GM18909 (cell line): ENCODE data around the gene CCL16.

Source experiments
- ATAC-seq: cut with Tn5 transposase; IDR thresholded peaks from one replicate; pipeline ENCODE4 v1.9.1; 2021; ENCODE audit warnings: mild to moderate bottlenecking; ENCODE audit not compliant: unreplicated experiment, poor library complexity

CCL16 gene

DNA sequence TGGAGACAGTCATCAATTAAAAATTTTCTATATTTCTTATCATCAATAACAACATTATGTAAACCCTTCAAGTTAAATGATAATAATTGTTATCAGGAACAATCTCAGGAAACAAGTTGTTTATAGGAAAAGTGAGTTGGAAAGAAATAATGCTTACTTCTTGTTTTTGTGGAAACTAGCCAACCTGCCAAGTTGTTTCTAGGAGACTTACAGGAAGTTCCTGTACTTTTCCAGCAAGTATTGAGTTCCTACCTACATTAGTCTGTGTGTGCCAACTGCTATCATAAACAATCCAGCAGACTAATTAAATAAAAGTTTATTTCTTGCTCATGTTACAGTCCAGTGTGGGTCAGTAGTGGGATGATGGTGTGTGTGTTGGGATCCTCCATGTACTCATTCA lies 6.9 kb upstream of the CCL16 start:
- ATAC-seq, result no peak

GRCh38 chr17:35986643-35987042 lies 5.3 kb upstream of the CCL16 start, which contains the start of gene CCL14:
TSS of gene CCL14 (minus strand) at chr17:35986729. CDS start at chr17:35986649, 80 bp downstream.
- no peak for ATAC-seq

GRCh38 chr17:35984140-35984539 lies 2.8 kb upstream of the CCL16 start:
- ATAC-seq, result no peak

DNA sequence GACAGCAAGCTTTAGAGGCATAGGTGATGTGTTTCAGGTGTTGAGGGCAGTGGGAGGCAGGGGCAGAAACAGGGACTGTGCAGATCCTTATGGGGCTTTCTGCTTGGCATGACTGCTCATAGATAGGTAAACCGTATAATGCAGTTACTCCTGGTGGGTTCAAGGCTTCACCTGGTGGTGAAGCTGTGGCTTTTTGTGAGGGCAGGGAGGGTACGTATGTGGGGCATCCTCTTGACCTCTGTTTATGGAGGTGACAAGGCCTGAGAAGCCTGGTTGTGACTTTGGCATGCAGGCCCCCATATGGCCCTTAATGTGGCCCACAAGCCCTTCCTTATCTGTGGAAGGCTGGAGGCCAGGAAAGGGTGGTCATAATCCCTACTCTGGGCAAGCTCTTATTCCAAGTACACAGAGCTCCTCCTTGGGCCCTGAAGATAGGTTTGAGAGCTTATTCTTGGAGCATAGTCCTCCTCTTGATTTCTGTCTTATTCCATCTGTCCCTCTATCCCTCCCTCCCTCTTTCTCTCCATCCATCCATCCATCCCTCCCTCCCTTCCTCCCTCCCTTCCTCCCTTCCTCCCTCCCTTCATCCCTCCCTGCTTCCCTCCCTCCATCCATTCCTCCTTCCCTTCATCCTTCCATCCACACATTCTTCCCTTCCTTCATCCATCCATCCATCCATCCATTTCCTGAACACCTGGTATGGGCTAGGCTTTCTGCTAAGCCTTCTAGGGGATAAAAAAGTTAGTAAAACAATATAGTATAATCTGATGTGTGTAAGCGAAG lies 1.3 kb upstream of the CCL16 start:
- ATAC-seq, result no peak

DNA sequence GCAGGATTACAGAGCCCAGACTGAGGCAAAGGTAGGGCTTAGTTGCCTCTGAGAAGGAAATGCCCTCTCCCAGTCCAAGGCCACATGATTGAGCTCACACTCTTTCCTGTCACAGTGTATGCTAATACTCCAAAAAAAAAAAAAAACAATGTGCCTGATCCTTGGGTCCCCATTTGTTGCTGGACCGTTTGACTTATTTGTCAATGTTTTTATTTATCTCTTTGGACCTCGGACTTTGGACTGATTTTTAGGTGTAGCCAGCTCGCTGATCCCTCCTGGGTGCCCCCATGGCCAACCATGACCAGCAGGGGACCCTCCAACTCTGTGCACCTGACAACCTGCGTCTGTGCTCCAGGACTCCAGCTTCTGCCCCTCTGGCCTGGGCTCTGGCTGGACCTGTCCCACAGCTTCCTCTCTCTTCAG lies 622 bp upstream of the CCL16 start:
- ATAC-seq, result no peak

GRCh38 chr17:35978346-35978745 lies 3.0 kb downstream of the CCL16 start:
- ATAC-seq, result no peak

- no peak for ATAC-seq
Measured at GRCh38 chr17:35977509-35977908, 3.8 kb downstream of the CCL16 start.

DNA sequence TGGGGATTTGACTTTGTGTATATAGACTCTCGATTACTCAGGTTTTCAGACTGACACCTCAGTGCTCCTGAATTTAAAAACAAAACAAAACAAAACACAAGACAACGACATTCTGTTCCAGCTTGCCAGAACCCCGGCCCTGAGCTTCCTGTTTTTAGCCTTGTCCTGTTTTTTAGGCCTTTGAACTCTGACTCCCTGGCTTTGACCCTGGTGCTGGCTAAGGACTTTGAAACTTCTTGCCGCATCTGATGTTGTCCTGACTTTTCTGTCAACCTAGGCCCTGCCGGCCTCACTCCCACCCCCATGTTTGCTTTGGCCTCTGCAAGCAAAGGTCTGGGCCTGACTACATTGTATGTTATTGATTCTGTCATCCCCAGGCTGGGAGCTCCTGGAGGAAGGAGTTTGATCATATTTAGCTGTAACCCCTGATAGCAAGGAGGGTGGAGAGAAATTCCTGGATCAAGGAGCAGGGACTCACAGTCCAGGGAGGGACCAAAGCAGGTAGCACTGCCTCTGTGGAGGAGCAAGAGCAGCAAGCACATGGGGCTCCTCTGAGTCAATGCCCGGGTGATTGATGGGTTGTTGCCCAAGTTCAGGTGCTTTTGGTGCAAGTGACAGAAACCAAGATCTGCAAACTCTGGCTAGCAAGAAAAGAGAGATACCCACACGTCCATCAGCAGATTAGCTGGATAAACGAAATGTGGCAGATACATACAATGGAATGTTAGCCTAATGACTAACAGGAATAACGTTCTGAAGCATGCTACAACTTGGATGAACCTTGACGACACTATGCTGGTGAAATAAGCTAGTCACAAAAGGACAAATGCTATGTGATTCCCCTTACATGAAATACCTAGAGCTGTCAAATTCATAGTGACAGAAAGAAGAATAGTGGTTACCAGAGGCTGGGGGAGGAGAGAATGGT lies 7.7 kb downstream of the CCL16 start:
- no peak for ATAC-seq

GRCh38 chr17:35972945-35973332 lies 8.4 kb downstream of the CCL16 start:
- ATAC-seq, result no peak

GRCh38 chr17:35972535-35972934 lies 8.8 kb downstream of the CCL16 start:
- no peak for ATAC-seq

DNA sequence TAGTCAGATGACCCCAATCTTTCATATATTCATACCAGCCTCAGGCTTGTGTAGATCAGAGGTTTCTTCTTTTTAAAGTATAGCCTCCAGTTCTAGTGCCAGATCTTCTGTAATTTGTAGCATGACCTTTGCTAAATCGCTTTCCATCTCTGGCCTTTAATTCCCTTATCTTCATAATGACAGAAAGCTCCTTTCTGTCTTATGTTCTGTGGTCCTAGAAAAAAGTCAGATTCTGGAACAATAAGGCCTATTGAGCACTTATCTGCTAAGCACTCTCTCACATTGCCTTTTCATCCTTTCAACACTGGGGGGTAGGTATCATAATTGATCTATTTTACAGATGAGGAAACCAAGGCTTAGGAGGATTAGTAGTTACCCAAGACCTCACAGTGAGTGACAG lies 9.2 kb downstream of the CCL16 start:
- ATAC-seq, result no peak

GRCh38 chr17:35969558-35970380 lies 11.5 kb downstream of the CCL16 start:
- ATAC-seq, result no peak

DNA sequence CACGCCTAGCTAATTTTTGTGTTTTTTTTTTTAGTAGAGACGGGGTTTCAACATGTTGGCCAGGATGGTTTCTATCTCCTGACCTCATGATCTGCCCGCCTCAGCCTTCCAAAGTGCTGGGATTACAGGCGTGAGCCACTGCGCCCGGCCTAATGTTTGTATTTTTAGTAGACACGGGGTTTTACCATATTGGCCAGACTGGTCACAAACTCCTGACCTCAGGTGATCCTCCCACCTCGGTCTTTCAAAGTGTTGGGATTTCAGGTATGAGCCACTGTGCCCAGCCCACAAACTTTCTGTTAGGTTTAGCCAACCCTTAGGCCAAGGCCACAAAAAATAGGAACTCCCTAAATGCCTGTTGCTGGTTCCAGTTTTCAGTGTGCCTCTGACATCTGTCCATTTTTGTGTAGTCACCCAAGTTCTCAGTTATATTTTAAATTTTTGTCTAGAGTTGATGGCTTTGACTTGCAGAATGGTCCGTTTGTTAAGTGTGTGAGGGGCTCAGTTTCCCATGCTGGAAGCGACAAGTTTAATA lies 12.7 kb downstream of the CCL16 start:
- ATAC-seq, result no peak

GRCh38 chr17:35965272-35965671 lies 16.0 kb downstream of the CCL16 start:
- no peak for ATAC-seq

- ATAC-seq, result no peak
Measured at GRCh38 chr17:35963663-35964062, 17.6 kb downstream of the CCL16 start.

GRCh38 chr17:35953720-35954119 lies 27.6 kb downstream of the CCL16 start:
- no peak for ATAC-seq

GRCh38 chr17:35949401-35949800 lies 31.9 kb downstream of the CCL16 start:
- no peak for ATAC-seq

DNA sequence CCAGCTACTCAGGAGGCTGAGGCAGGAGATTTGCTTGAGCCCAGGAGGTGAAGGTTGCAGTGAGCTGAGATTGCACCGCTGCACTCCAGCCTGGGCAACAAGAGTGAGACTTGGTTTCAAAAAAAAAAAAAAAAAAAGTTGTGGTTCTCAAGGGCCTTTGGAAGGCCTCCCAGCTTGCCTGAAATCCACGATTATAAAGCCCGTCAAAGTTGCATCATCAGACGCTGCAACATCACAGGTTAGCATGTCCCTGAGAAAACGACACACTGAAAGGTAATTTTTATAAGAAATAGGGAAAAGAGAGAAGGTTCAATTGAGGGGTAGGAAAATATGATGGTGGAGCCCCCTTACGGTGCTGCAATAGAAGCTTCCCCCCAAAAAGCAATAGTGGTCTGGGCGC lies 33.2 kb downstream of the CCL16 start:
- ATAC-seq, result no peak

DNA sequence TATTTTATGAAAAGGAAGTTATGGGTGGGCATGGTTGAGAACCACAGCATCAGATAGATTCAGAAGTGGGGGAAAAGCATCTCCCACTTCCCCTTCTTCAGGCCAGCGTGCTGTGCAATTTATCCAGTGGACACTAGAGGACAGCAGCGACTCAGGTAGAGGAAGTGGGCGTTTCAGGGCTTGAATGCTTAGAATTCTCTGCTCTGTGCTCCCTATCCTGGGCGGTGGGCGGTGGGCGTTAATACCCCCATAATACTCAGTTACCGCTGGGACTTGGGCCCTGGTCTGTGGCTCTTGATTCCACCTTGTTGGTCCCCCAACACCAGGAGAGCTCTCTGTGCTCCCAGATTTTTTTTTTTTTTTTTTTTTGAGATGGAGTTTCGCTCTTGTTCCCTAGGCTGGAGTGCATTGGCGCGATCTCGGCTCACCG lies 34.1 kb downstream of the CCL16 start:
- ATAC-seq, result no peak

DNA sequence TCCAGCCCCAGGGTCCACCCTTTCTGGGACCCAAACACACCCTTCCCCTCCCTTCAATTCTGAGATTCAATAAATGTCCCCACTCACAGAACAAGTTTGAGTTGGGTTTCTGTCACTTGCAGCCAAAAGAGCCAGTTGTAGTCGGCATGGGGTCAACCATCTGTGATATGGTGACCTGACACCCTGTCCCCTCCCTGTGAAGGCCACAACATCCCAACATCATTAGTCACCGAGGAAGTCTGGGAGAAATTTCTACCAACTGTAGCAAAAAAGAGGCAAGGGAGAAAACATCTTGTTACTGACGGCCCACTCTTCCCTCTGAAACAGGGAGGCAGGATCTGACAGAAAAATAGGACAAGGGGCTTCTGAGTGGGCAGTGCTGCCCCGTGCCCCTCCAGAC lies 37.1 kb downstream of the CCL16 start:
- ATAC-seq, result no peak
